GM19238 (cell line): ENCODE measurements around the gene NFAT5.
"Not testable (repeated sequence)": the region's sequence is repeated elsewhere in the genome, so short reads cannot be mapped to it uniquely, and the experiment has no call there.

ENCODE experiments used
- DNase-seq: peaks from one replicate; pipeline ENCODE4 v3.0.0; 2011; ENCODE audit warnings: low spot score; ENCODE audit not compliant: insufficient read length

Gene NFAT5, protein sequence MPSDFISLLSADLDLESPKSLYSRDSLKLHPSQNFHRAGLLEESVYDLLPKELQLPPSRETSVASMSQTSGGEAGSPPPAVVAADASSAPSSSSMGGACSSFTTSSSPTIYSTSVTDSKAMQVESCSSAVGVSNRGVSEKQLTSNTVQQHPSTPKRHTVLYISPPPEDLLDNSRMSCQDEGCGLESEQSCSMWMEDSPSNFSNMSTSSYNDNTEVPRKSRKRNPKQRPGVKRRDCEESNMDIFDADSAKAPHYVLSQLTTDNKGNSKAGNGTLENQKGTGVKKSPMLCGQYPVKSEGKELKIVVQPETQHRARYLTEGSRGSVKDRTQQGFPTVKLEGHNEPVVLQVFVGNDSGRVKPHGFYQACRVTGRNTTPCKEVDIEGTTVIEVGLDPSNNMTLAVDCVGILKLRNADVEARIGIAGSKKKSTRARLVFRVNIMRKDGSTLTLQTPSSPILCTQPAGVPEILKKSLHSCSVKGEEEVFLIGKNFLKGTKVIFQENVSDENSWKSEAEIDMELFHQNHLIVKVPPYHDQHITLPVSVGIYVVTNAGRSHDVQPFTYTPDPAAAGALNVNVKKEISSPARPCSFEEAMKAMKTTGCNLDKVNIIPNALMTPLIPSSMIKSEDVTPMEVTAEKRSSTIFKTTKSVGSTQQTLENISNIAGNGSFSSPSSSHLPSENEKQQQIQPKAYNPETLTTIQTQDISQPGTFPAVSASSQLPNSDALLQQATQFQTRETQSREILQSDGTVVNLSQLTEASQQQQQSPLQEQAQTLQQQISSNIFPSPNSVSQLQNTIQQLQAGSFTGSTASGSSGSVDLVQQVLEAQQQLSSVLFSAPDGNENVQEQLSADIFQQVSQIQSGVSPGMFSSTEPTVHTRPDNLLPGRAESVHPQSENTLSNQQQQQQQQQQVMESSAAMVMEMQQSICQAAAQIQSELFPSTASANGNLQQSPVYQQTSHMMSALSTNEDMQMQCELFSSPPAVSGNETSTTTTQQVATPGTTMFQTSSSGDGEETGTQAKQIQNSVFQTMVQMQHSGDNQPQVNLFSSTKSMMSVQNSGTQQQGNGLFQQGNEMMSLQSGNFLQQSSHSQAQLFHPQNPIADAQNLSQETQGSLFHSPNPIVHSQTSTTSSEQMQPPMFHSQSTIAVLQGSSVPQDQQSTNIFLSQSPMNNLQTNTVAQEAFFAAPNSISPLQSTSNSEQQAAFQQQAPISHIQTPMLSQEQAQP (N-terminal part only)

DNA sequence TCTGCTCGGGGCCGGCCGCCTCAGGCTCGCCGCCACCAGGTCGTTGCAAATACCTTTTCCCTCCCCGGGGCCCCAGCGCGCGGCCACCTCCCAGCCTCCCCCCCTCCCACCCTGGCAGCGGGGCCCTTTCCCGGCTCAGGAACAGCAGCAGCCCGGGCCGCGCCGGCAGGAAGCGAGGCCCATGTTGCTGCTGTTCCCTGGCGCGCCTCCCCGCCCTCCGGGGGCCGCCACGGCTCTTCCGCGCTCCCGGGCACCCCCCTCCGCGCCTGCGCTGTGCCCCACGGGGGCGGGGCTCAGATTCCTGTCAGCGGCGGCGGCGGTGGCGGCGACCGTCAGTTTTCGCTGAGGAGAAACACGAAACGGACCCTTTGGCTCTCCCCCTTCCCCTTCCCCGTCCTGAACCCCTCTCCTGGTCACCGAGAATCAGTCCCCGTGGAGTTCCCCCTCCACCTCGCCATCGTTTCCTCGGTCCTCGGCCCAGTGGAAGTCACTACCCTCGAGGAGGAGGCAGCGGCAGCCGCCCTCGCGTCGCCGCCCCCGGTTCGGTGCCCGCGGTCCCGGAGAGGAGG, at the start of gene NFAT5:
TSS of gene NFAT5 (plus strand) at position 296 of the 569 bp plus-strand sequence. CDS start 336 bp downstream, outside the sequence.
- peak; percentile 60 for DNase-seq

DNA sequence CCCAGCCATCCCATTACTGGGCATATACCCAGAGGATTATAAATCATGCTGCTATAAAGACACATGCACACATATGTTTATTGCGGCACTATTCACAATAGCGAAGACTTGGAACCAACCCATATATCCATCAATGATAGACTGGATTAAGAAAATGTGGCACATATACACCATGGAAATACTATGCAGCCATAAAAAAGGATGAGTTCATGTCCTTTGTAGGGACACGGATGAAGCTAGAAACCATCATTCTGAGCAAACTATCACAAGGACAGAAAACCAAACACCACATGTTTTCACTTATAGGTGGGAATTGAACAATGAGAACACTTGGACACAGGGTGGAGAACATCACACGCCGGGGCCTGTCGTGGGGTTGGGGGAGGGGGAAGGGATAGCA, 47.9 kb upstream of the NFAT5 start:
- not testable (repeated sequence) for DNase-seq

DNA sequence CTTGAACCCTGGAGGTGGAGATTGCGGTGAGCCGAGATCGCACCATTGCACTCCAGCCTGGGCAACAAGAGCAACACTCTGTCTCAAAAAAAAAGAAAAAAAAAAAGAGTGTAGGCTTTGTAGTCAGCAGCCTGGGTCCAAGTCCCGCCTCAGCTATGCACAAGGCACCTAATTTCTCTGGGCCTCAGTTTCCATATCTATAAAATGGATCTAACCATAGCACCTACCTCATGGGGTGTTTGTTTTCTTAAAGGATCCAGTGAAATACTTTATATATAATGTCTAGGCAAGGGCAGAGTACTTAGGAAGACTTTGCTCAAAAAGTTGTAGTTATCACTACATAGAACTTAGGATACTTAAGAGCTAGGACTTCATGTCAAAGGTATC, 45.4 kb upstream of the NFAT5 start:
- DNase-seq: no peak

DNA sequence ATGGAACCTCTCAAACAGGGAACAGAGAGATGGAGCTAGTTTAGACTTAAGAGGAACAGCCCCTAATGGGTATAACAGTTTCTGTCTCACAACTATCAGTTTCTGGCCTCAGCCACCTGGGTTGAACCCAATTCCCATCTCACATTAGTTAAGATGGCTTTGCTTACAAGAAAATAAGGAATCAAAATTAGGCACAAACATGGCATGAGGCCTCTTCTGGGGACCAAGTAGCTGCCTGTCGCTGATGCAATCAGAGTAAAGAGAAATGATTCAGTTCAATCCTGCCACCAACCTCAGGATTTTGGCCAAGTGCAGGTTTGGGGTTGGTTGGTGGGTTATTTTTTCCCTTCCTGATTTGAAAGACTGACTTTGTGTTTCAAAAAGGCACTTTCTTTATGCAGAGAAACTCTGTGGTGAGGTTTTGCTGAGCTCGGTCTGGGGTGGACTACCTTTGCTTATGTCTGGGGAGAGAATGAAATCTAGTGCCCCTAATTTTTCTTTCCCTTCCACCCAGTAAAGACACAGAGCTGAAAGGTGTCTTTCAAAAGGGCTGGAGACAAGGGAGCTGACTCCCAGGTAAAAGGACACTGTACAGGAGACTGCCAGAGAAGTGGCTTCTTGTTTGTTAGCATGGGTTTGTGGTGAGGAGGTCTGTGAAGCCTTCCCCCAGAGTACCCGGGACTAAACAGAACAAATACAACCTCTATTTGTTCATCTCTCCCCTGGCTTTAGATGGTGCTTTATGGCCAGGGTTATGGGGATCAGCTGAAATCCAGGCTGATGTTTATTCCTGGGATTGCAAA, 44.8 kb upstream of the NFAT5 start:
- peak; percentile 23 for DNase-seq

DNA sequence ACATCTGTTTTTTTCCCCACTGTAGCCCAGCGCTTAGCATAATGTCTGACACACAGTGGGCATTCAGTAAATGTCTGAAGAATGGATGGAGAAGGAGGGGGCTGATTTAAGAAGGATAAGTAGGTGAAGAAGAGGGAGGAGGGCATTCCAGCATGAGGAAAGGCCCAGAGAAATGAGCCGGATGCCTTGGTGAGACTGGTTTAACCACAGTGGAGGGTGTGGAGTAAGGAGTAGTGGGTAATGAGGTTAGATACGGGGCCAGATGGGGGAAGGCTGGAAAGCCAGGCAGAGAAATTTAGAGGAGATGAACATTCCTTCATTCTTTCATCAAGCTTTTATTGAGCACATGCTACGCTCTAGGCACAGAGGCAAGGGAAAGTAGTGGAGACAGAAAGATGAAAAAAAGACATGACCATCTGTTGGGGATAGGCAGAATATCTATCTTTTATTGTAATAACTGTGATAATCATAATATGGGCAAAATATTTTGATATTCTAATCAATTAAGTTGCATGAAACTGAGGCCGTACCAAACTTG, 43.7 kb upstream of the NFAT5 start:
- DNase-seq: no peak

DNA sequence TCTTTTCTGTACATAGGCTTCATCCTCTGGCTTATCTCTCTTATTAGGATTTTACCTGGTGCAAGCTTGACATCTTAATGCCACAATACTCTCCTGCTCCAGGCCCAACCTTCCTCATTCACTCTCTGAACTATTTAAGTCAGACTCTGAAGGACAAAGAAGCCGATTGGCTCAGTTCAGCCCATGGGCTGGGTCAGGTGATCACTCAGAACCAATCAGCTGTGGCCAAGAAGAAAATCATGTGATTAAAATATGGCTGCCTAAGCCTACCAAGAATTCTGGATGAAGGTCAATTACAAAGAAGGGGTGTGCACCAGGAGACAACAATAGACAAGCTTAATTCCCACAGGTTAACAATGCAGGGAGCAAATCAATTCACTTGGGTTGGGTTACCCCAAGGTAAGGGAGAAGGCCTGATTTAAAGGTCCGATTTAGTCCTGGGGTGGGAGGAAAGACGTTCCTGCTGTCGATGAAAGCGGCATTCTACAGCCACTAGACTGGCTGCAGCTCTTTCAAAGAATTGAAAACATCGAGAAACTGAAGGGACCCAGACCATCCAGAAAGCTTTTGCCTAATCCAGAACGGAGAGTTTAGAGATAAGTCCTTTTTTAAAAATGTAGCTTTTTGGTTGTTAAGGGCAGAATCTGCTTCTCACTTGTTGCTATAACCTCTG, 42.9 kb upstream of the NFAT5 start:
- no peak for DNase-seq

DNA sequence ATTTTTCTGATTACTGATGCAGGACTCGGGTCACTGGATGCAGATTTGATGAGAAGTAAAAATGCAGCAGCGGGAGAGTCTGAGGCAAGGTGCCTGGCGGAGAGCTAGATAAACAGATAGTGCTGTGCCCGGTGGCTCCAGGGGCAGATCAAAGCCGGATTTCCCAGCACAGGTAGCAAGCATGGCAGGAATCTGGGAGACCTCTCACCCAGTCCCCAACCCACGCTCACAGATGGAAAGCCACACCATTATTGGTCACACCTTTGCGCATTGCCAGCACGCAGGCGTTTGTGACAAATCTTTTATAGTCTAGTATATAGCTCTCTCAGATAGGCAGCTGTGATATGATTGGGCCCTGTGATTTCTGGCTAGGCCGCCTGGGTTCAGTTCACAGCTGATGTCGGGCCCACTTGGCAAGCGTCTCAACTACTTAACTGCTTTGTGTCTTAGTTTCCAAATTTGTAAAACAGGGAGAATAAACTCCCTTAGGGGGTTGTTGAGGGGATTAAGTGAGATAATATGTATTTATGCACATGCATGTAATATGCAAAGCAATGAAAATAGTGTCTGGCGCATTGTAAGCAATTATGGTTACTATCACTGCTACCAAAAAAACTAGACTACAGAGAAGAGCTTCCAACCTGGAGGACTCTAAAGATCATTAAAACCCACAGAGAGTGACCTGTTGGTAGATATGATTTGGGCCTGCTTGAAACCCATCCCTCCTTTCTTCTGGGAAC, 42.0 kb upstream of the NFAT5 start:
- no peak for DNase-seq

DNA sequence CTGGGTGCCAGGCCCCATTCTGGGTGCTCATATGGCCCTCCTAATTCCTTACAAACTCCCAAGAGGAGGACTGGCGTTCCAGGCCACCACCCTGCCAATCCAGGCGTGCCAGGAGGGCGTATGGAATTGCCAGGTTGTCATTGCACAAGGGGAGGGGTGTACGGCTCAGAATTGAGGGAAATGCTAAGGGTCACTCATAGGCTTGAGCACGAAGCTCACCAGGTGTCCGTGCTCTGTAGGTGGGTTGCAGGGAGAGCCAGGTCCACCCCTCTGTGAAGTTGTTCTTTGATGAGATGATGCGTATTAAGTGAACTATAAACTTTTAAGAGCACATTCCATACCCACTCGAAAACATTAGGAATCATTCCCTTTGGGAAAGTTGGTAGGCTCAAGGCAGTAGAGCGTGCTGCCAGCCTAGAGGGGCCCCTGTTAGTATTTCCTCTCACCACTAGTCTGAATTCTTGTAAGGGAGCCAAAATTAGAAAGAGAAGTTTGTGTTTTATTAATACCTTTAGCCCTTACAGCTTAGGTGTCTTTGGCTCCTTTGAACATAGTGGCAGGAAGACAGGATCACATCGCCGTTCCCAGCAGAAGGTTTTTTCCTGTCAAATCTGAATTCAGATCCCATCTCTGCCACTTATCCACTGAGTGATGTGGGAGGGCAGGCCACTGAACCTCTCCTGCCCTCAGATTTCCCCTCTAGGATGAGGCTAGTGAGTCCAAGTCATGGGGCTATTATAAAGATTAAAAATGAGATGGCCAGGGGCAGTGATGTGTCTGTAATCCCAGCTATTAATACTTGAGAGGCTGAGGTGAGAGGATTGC, 38.7 kb upstream of the NFAT5 start:
- DNase-seq: no peak

DNA sequence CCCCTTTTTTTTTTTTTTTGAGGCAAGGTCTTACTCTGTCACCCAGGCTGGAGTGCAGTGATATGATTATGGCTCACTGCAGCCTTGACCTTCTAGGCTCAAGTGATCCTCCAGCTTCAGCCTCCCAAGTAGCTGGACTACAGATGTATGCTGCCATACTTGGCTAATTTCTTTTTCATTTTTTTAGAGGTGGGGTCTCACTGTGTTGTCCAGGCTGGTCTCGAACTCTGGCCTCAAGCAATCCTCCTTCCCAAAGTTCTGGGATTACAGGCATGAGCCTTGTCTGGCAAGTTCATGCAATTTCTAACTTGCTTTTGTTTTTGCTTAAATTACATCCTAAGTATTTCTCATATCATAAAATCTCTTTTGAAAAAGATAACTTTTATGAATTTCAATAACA, 33.8 kb upstream of the NFAT5 start:
- DNase-seq: no peak

DNA sequence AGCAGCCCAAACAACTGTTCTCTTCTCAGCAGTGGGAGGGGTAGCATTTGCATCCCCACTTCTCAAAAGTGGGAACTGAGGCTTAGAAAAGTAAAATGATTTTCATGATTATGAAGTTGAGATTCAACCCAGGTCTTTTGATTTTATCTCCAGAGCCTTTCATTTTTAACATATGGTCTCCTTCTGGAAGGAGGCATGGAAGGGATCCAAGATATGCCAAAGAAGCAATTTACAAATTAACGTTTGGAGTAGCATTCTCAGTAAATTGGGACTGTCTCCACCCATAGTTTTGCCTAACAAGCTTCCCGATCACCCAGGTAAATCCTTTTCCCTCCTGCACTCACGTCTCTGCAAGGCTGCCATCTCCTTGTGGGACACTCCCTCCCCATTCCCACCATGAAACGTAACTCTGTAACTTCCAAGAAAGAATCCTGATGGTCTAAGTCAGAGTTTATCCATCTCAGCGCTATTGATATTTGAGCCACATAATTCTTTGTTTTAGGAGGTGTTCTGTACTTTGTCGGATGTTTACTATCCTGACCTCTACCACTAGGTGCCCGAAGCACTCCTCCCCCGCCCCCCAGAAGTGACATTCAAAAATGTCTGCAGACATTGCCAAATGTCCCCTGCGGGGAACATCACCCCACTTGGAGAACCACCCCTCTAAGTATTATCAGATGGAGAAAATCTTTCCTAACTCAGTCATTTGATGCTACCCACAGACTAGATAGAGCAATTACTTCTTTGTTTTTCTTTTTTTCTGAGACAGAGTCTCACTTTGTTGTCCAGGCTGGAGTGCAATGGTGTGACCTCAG, 32.9 kb upstream of the NFAT5 start:
- no peak for DNase-seq

DNA sequence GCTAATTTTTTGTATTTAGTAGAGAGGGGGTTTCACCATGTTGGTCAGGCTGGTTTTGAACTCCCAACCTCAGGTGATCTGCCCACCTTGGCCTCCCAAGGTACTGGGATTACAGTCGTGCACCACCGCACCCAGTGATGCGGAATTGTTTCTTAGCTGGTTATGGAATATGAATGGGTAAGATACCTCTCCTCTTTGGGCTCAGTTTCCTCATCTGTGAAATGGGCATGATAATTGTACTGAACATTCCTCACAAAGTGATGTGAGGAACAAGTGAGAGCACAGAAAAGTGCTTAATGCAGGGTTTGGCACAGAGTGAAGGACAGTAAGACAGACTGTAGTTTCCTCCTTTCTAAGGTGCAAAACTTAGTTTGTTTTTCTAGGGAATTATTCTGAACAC, 31.0 kb upstream of the NFAT5 start:
- DNase-seq: no peak

DNA sequence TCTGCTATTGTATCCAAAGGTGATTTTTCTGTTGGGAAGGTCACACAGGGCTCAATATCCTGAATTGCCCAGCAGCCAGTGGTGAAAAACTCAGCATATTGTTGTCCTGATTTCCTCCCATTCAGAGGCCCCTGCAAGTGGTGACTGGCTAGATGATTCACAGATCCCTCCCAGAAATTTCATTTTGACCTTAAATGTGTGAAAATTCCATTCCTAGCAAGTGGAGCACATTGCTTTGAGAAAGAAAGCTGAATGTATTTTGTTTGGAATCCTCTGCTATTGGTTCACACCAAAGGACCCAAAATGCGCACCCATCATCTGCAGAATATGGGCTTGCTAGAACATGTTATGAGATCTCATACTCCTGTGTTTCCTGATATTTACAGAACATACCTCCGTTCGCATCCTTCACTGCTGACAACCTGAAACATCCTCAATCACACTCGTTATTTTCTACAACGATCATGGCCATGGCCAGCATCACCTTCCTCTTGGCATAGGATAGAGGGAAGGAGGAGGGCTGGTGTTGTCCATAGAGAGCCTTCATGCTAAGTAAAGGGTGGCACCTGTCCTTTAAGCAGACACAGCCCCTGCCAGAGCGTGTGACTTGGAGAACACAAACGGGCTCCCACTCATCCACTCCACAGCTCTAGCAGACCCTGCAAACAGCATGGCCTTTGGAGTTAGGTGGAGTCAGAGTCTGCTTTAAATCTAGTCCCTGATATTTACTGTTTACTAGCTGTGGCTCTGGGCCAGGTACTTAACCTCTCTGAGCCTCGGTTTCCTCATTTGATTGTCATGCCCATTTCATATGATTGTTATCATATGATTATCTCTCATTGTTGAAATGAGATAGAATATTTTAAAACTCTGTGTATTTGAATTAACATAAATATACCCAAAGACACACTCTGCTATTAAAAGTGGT, 30.4 kb upstream of the NFAT5 start:
- no peak for DNase-seq

DNA sequence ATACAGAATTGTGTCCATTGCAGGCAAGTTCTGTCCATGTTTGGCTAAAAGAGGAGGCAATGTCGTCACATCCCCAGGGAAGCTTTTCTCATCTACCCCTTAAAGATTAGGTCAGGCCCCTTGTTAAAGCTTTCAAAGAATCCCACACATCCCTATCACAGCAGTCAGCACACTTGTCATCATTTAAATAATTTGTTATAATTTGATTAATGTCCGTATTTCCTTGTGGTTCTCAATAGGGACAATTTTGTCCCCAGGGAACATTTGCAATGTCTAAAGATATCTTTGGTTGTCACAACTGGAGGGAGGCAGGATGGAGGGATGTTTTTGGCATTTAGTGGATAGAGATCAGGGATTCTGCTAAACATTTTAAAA, 28.1 kb upstream of the NFAT5 start:
- DNase-seq: no peak

DNA sequence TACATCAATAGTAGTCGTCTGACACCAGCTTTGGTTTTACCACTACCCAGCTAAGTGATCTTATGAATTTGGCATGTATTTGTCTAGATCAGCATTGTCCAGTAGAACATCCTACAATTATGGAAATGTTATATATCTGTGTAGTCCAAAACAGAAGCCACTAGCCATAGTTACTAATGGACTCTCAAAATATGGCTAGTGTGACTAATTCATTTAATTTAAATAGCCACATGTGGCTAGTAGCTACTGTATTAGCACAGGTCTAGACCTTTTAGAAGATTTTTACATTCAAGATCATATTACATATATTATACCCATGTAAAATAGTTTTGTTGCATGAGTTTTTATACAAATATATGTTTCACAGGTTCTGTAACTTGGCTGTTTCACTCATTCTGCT, 27.0 kb upstream of the NFAT5 start:
- no peak for DNase-seq

DNA sequence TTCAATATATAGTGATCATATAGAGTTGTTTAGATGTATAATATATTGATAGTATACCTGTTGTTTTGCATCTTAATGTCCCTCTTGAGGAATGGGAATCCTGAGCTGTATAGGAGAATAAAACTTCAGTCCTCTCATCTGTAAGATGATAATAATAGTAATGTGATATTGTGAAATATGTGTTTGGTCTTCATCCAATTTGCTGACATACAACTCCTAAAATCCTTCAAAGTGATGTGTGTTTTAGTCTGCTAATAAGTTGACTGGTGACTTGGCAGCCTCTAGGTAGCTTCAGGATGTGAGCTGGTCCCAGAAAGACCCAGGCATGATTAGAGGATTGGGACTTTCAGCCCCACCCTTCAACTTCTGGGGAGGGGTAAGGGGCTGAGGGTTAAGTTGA, 22.8 kb upstream of the NFAT5 start:
- DNase-seq: no peak

DNA sequence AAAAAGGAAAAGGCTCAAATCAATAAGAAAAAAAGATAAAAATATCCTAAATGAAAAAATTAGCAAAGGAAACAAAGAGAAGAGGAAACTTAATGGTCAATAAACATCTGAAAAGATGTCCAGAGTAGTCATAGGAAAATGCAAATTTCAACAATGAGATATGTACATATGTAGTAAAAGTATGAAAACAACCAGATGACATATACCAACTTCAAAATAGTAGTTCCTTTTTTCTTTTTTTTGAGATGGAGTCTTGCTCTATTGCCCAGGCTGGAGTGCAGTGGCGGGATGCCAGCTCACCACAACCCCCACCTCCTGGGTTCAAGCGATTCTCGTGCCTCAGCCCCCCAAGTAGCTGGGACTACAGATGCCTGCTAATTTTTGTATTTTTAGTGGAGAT, 21.7 kb upstream of the NFAT5 start:
- no peak for DNase-seq
